IPS DF 19.7 (cell line): ENCODE results near the gene MAST2.
"Not testable (repeated sequence)": the region's sequence is repeated elsewhere in the genome, so short reads cannot be mapped to it uniquely, and the experiment has no call there.

Experiments used
- DNase-seq: peaks from one replicate; pipeline ENCODE4 v3.0.0-alpha.2; 2013; ENCODE audit warnings: low read depth, low spot score

The MAST2 gene

DNA sequence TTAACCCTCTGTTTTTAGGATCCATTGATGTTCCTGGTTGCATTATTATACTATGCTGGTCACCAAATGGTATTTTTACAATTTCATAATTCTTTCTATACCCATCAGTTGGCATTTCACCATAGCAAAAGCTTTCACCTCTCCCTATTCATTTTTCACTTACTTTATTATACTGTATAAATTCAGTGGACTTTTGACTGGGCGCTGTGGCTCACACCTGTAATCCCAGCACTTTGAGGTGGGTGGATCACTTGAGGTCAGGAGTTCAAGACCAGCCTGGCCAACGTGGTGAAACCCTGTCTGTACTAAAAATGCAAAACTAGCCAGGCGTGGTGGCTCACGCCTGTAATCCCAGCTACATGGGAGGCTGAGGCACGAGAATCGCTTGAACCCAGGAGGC lies 128.8 kb downstream of the MAST2 start:
- DNase-seq, result not testable (repeated sequence)

DNA sequence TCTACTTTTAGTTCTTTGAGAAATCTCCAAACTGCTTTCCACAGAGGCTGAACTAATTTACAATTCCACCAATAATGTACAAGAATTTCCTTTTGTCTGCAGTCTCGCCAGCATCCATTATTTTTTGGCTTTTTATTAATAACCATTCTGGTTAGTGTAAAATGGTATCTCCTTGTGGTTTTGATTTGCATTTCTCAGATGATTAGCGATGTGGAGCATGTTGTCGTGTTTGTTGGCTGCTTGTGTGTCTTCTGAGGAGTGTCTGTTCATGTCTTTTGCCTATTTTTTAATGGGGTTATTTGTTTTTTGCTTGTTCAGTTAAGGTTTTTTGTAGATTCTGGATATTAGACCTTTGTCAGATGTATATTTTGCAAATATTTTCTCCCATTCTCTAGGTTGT lies 131.5 kb downstream of the MAST2 start:
- no peak for DNase-seq

- DNase-seq, result no peak
These were observed 134.6 kb downstream of the MAST2 start for GRCh38 chr1:45938029-45938428.

DNA sequence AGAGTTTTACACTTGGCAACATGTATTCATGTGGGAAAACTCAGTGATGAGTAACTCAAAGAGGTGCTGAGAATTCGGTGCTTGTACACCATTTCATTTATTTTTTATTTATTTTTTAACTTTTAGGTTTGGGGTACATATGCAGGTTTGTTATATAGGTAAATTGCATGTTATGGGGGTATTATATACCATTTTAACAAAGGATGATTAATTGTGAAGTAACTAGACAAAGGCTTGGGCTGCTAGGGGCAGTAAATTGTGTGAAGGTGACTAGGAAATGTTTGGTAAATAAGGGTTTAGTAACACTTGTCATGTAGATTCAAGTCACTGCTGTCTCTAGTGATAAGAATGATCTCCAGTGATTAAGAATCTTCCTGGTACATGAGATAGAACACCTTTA lies 139.0 kb downstream of the MAST2 start:
- DNase-seq, result no peak

DNA sequence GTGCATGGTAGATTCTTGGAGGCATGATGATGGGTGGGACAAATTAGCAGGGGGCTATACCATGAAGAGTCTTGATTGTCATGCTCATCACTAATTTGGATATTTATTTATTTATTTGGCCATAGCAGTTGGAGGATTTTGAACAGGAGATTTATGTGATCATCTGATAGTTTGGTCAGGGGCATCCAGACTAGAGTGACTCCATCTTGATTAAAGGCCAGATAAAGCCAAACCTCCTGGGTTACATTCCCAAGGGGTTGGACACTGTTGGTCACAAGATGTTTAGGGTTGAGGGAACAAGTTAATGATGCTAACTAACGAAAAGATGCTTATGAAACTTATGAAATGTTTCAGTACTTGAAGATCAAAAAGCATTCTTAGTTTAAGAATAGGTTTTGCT lies 139.8 kb downstream of the MAST2 start:
- no peak for DNase-seq

DNA sequence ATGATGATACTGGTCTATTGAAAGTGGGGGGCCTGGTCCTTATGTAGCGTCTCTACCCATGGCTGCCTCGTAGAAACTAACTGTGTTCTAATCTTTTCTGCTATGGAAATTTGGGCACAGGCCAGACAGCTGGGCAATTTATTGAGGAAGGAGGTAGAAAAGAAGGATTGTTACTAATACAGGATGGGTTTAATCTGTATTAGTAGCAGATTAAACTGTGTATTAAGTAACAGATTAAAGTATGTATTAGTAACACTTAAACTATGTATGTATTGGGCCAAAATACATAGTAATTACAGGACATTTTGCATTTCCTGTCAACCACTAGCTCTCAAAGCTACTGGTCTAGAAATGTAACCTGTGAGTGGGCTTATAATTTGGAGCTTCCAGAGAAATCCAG lies 142.0 kb downstream of the MAST2 start:
- DNase-seq, result no peak

DNA sequence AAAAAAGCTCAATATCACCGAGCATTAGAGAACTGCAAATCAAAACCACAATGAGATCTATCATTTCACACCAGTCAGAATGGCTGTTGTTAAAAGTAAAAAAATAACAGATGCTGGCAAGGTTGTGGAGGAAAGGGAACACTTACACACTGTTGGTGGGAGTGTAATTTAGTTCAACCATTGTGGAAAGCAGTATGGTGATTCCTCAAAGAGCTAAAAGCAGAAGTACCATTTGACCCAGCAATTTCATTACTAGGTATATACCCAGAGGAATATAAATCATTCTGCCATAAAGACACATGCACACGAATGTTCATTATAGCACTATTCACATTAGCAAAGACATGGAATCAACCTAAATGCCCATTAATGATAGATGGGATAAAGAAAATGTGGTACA lies 146.1 kb downstream of the MAST2 start:
- DNase-seq, result not testable (repeated sequence)

GRCh38 chr1:45952072-45952471 lies 148.7 kb downstream of the MAST2 start:
- no peak for DNase-seq

DNA sequence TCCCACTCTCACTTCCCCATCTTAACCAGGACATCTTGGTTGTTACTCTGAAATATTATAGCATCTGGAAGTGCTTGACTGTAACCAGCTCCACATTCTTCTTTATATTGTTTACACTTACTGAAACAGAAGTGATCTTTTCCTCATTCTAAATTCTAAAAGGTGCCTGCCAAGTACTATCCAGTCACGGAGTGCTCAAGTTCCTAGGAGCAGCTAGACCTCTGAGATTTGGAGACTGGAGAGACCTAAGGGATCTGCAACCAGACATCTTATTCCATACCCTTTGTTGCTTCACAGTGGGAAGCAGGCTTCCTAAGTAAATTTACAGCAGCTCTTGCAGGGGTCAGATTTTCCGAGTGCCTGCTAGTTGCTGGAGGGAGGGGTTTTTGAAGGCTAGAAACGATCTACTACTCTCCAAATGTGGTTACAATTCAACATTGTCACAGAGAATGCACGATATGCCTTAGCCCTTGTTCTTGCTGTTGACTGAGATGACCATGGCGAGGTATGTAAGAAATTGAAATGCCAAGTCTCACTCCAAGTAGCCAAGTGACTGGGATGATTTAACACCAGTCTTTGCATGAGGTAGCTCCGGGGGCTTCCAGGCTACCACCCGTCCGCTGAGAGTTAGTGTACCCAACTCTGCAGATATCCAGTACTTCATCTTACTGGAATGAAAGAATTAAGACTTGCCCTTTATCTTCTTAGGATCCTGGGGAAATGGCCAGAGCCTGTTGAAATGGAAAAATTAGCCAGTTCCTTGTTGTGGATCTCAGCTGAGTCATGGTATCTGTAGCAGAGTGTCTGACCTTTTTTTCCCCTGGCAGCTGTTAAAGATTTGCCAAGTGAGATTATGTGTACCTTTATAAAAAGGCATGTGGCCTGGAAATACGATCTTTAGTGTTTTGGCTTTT lies 150.8 kb downstream of the MAST2 start:
- DNase-seq, result peak; percentile 67

- DNase-seq, result no peak
These were observed 154.3 kb downstream of the MAST2 start for GRCh38 chr1:45957684-45958083.

DNA sequence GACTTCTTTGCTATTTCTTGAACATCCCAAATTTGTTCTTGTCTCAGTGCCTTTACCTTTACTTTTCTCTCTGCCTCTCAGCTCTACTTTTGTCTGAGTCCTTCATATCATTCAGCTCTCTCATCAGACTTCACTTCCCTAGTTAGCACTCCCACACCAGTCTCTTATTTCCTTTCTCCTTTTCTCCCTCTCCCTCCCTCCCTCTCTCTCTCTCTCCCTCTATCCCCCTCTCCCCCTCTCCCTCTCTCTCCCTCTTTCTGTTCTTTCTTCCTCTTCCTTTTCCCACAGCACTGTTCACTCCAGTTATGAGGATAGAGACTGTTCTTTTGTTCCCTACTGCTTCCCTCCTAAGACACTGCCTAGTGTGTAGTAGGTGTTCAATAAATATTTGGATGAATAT lies 154.9 kb downstream of the MAST2 start:
- DNase-seq, result no peak

DNA sequence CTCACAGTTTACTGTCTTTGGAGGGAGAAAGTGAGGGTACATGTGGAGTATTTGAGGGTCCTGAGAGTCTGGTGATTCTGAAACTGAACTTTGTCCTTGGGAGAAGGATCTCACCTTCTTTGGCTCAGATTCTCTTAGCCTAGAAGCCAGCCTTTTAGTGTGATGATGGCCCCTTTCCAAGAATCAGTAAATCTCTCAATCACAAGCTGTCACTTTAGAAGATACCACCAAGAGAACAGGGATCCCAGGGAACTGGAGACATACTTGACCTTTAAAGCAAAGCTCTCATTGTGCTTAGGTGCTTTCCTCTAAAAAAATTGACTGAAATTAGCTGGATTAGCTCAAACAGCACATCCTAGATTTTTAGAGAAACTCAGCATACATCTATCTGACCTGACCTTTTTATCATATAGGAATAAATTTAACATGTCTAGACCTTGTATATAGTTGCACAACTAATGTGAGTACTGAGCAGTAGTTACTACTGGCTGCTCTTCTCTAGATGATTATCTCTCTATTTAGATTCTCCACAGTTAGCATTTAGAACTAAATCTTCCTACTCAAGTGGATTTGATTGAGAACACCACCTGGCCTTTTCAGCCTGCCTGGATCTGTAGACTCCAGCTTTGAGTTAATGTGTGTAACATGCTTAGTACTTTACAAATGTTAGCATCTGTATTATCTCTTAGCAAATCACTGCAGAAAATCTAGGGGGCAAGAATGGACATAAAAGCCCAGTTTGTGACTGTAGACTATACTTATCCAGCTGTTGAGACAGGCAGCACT lies 157.7 kb downstream of the MAST2 start:
- DNase-seq, result no peak

GRCh38 chr1:45961936-45962335 lies 158.5 kb downstream of the MAST2 start:
- not testable (repeated sequence) for DNase-seq

DNA sequence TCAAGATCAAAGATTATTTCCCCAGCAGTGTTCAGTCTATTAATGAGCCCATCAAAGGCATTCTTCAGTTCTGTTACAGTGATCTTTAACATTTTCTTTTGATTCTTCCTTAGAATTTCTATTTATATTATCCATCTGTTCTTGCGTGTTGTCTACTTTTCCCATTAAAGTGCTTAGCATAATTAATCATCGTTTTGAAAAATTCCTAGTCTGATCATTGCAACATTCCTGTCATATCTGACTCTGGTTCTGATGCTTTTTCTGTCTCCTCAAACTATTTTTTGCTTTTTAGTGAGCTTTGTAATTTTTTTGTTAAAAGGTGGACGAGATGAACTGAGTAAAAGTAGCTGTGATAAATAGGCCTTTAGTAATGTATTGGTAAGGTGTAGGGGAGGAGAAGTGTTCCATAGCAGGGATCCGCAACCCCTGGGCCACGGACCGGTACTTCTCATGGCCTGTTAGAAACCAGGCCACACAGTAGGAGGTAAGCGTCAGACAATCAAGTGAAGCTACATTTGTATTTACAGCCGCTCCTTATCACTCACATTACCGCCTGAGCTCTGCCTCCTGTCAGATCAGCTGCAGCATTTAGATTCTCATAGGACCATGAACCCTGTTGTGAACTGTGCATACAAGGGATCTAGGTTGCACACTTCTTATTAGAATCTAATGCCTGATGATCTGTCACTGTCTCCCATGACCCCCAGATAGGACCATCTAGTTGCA lies 165.7 kb downstream of the MAST2 start:
- DNase-seq, result no peak

GRCh38 chr1:45969866-45970265 lies 166.5 kb downstream of the MAST2 start:
- DNase-seq, result no peak

GRCh38 chr1:45971335-45971734 lies 167.9 kb downstream of the MAST2 start:
- DNase-seq, result no peak

DNA sequence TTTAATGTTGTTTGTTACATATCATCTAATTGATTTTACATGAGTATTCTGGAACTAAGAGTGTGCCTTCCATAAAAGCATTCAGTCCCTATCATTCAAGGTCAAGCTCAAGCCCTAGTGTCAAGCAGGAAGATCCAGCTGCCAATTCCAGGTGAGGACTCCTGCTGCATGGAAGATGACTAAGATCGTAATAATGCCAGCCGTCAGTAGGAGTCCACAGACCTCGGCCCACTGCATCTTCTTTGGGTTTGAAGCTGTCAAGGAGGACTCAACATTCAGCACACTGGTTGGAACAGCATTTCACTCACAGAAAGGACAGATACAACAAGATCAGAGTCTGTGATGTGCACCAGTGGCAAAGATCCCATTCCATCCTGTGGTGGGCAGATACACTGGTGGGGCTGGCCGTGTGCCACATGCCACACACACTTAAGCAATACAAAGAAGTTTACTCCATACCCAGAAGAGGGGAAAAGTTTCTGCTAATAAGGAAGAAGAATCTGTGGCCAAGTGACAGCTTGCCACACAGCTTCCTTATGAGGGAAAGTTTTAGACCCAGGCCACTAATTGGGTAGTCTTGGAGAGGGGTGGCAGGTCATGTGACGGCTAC lies 168.6 kb downstream of the MAST2 start:
- DNase-seq, result no peak

DNA sequence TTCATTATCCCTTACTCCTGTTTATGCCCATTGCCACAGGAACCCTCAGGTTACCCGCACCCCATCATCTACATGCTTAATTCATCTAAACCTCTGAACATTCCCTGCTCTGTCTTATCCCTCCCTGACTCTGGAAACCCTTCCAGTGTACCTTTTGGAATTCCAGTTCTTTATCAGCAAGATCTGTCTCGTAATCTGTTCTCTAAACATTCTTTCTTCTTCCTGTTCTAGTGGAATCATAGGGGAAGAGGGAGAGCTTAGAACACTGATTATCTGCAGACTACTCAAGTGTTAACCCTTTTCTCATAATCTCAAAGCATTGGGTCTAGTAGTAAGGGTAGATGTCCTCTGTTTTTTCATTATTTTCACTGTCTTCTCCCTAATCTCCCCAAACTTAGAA lies 169.2 kb downstream of the MAST2 start:
- DNase-seq, result no peak

GRCh38 chr1:45973121-45973520 lies 169.7 kb downstream of the MAST2 start:
- no peak for DNase-seq

DNA sequence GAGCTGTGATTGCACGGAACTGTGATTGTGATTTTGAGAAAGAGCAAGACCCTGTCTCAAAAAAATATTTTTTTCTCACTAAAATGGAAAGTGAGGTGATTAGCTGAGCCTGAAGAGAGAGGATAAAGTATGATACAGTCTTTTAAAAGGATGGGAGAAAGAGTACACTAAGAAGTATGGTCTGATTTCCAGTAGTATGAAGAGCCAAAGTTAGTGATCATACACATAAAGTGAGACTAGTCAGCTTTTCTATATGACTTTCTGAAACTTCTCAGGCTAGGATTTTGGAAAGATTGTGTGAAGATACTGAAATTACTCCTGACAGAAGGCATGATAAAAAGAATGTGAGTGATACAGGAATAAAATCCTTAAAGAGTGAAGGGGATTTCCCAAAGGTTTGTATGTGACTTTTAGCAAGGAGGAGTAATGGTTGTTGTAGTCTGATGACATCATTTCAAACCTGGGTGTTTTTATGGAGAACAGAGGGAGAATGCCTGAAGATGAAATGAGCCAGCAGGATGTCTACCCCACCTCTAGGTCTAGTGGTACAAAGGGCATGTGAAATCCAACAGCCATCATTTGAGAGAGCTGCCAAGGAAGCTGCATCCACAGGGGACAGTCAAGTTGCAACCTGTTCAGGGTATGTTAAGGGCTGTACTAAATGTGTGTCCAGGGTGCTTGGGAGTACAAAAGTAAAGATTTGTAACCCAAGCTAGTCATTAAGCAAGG lies 171.3 kb downstream of the MAST2 start:
- DNase-seq, result no peak

GRCh38 chr1:45976623-45977022 lies 173.2 kb downstream of the MAST2 start:
- no peak for DNase-seq
